ENCODE data around the gene AGPAT2. TPM values are rescaled to one million over a fixed set of nuclear protein-coding genes. Genes with fewer than 3 reads are reported as not detected.
A peak's percentile ranks its signal among the peaks of the same experiment; 100 is the strongest.

The AGPAT2 gene
- total RNA-seq, 6 donors from 2014 or later: 70.2 to 242 (median 140) TPM

DNA sequence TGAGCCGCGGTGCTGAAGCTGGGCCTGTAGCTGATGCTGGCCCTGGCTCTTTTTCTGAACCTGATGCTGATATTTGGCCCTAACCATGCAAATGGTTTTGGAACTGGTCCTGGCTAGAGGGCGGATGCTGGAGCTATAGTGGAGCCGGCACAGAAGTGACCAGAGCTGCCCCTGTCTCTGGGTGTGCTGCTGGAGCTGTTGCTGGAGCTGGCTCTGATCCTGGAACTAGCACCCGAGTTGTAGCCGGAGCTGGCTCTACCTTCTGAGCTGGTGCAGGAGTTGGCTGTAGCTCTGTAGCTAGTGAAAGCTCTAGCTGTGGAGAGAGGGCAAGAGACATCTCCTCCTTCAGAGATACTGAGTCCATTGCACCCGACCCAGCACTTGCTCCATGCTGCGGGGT, 42.7 kb upstream of the AGPAT2 start:
- ATAC-seq (ENCODE audit: low FRiP score in 2 of 2) (no peak), DNase-seq (no peak)
- Histone ChIP-seq H3K27me3 (no peaks in the 10 kb centered on the region), H3K36me3 (peaks cover 11 to 17% (median 13%) of the 10 kb centered on the region in 4 donors), H3K27ac (no peak overlapping the region), H3K9me3 (no peaks in the 10 kb centered on the region), H3K4me1 (peaks cover 24 to 38% (median 32%) of the 10 kb centered on the region in 4 donors), H3K4me3 (no peak overlapping the region)
- no peak for TF ChIP-seq CTCF (IDR thresholded peaks at IDR 0.05)
- no peak for TF ChIP-seq POLR2AphosphoS5 (IDR thresholded peaks at IDR 0.05)
- TF ChIP-seq POLR2A (IDR thresholded peaks at IDR 0.05): no peak
- TF ChIP-seq EP300 (IDR thresholded peaks at IDR 0.05): no peak
- 93 to 95% methylated on average over 3 to 8 of the region's 8 CpGs for WGBS, 2 donors

GRCh38 chr9:136729144-136729543, 41.9 kb upstream of the AGPAT2 start:
- TF ChIP-seq POLR2AphosphoS5 (IDR thresholded peaks at IDR 0.05): no peak
- Histone ChIP-seq H3K4me3 (peak overlapping the region in 3 of 4 donors; percentile 59 to 93 (median 63)), H3K27me3 (no peaks in the 10 kb centered on the region), H3K4me1 (peaks cover 29 to 46% (median 36%) of the 10 kb centered on the region in 4 donors), H3K9me3 (no peaks in the 10 kb centered on the region), H3K36me3 (peaks cover 18 to 25% (median 21%) of the 10 kb centered on the region in 4 donors), H3K27ac (peak overlapping the region in 1 of 4 donors; percentile 89)
- DNase-seq: no peak
- no peak for ATAC-seq (ENCODE audit: low FRiP score in 2 of 2)
- 73 to 91% methylated on average over 3 to 7 of the region's 7 CpGs for WGBS, 2 donors

- peaks cover 32 to 50% (median 39%) of the 10 kb centered on the region in 4 donors for H3K4me1 ChIP-seq
- DNase-seq (peak in 1 of 2 donors; percentile 89), ATAC-seq (ENCODE audit: low FRiP score in 2 of 2) (peak; percentile 1 to 59)
- H3K27me3 ChIP-seq: no peaks in the 10 kb centered on the region
- H3K4me3 ChIP-seq: peak overlapping the region; percentile 59 to 97 (median 78)
- WGBS, 2 donors: 10% methylated on average over 22 of the region's 53 CpGs; no CpG with 5 or more reads in 1 of the 2 donors
- H3K27ac ChIP-seq: peak overlapping the region in 3 of 4 donors; percentile 65 to 89 (median 83)
- no peaks in the 10 kb centered on the region for H3K9me3 ChIP-seq
- peaks cover 23 to 30% (median 26%) of the 10 kb centered on the region in 4 donors for H3K36me3 ChIP-seq
- TF ChIP-seq POLR2A (IDR thresholded peaks at IDR 0.05) (no peak), CTCF (IDR thresholded peaks at IDR 0.05) (no peak), EP300 (IDR thresholded peaks at IDR 0.05) (no peak), POLR2AphosphoS5 (IDR thresholded peaks at IDR 0.05) (no peak)
Observed at GRCh38 chr9:136728548-136729123, 41.4 kb upstream of the AGPAT2 start.

DNA sequence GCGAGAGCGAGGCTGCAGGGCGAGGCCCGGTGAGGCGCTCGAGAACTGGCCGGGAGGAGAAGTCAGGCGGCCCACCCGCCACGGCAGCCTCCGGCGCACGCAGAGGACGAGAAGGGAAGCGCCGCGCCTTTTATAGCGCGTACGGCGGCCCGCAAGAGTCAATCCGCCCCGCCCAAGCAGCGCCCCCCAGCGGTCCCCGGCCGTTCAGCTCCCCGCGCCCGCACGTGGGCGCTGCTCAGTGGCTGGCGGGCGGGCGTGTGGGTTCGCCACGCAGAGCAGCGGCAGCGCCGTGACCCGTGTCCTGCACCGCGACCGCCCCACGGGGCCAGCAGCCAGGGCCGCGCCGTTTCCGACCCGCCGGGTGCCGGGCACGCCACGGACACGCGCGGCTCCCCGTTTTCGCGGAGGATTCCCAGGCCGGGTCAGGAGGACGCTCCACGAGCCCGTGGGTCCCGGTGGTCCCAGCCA, 40.9 kb upstream of the AGPAT2 start:
- Histone ChIP-seq H3K9me3 (no peaks in the 10 kb centered on the region), H3K36me3 (peaks cover 27 to 35% (median 31%) of the 10 kb centered on the region in 4 donors), H3K4me3 (peak overlapping the region; percentile 59 to 97 (median 78)), H3K4me1 (peaks cover 32 to 54% (median 40%) of the 10 kb centered on the region in 4 donors), H3K27me3 (no peaks in the 10 kb centered on the region), H3K27ac (peak overlapping the region; percentile 65 to 89 (median 80))
- ATAC-seq (ENCODE audit: low FRiP score in 2 of 2): peak; percentile 90 to 96
- peak; percentile 87 to 99 for DNase-seq
- 0 to 4% methylated on average over 8 to 11 of the region's 66 CpGs for WGBS, 2 donors
- peak; percentile 99 to 100 for TF ChIP-seq POLR2AphosphoS5 (IDR thresholded peaks at IDR 0.05)
- peak; percentile 95 to 100 (median 98) for TF ChIP-seq POLR2A (IDR thresholded peaks at IDR 0.05)
- peak in 1 of 4 donors; percentile 85 for TF ChIP-seq EP300 (IDR thresholded peaks at IDR 0.05)
- peak; percentile 91 to 99 (median 99) for TF ChIP-seq CTCF (IDR thresholded peaks at IDR 0.05)

GRCh38 chr9:136726631-136727191, 39.5 kb upstream of the AGPAT2 start:
- no peaks in the 10 kb centered on the region for H3K27me3 ChIP-seq
- no peaks in the 10 kb centered on the region for H3K9me3 ChIP-seq
- H3K36me3 ChIP-seq: peaks cover 27 to 49% (median 45%) of the 10 kb centered on the region in 4 donors
- DNase-seq: no peak
- H3K4me3 ChIP-seq: peak overlapping the region; percentile 59 to 97 (median 78)
- 13 to 15% methylated on average over 13 to 18 of the region's 18 CpGs for WGBS, 2 donors
- H3K4me1 ChIP-seq: peaks cover 40 to 68% (median 47%) of the 10 kb centered on the region in 4 donors
- peak overlapping the region in 2 of 4 donors; percentile 55 to 89 for H3K27ac ChIP-seq
- TF ChIP-seq CTCF (IDR thresholded peaks at IDR 0.05) (peak in 5 of 6 experiments; percentile 30 to 53 (median 49)), EP300 (IDR thresholded peaks at IDR 0.05) (no peak)
- no peak for ATAC-seq (ENCODE audit: low FRiP score in 2 of 2)
